PFSK-1 (cell line): ENCODE measurements around the gene ABCG1.

Experiments
- FOXP2 ChIP-seq: optimal IDR thresholded peaks from 2 replicates; pipeline ENCODE3; 2011; ENCODE audit warnings: borderline replicate concordance, control low read depth, inconsistent platforms; ENCODE audit not compliant: insufficient read depth; ENCODE audit errors: extremely low read length, extremely low read depth
- POLR2AphosphoS5 ChIP-seq: IDR thresholded peaks from 2 replicates; pipeline ENCODE4 v1.6.1; 2012; ENCODE audit warnings: low read depth, mild to moderate bottlenecking, control low read depth, low read length, moderate library complexity
- REST ChIP-seq, 2 experiments: IDR thresholded peaks; 2 replicates each; pipeline versions ENCODE4 v1.6.1 to v1.8.0; 2011 to 2012; ENCODE audit warnings: low read depth in 2 of 2, low read length in 2 of 2, control low read depth in 1 of 2, inconsistent platforms in 1 of 2, mild to moderate bottlenecking in 1 of 2, moderate library complexity in 1 of 2; ENCODE audit not compliant: insufficient read depth in 1 of 2
- SIN3A ChIP-seq: IDR thresholded peaks from 2 replicates; pipeline ENCODE4 v1.6.1; 2012; ENCODE audit warnings: mild to moderate bottlenecking, low read length, moderate library complexity, borderline replicate concordance; ENCODE audit not compliant: insufficient read depth
- TAF1 ChIP-seq: IDR thresholded peaks from 2 replicates; pipeline ENCODE4 v1.6.1; 2012; ENCODE audit warnings: low read length, control low read depth, borderline replicate concordance; ENCODE audit not compliant: insufficient read depth

The ABCG1 gene

GRCh38 chr21:42272984-42273600, 54.2 kb downstream of the ABCG1 start:
- TF ChIP-seq TAF1 (no peak), SIN3A (no peak), REST (IDR thresholded peaks at IDR 0.05; ENCODE audit: insufficient read depth in 1 of 2, low read depth in 2 of 2, low read length in 2 of 2) (no peak)

- TF ChIP-seq FOXP2 (no peak), REST (IDR thresholded peaks at IDR 0.05; ENCODE audit: insufficient read depth in 1 of 2, low read depth in 2 of 2, low read length in 2 of 2) (no peak), TAF1 (no peak), POLR2AphosphoS5 (no peak), SIN3A (no peak)
These were observed 57.1 kb downstream of the ABCG1 start for GRCh38 chr21:42276076-42276475.

- TF ChIP-seq FOXP2 (no peak), POLR2AphosphoS5 (no peak), REST (IDR thresholded peaks at IDR 0.05; ENCODE audit: insufficient read depth in 1 of 2, low read depth in 2 of 2, low read length in 2 of 2) (no peak), SIN3A (no peak), TAF1 (no peak)
These were observed 57.7 kb downstream of the ABCG1 start for GRCh38 chr21:42276526-42277154.

- TF ChIP-seq POLR2AphosphoS5 (no peak), FOXP2 (no peak), SIN3A (no peak), TAF1 (no peak), REST (IDR thresholded peaks at IDR 0.05; ENCODE audit: insufficient read depth in 1 of 2, low read depth in 2 of 2, low read length in 2 of 2) (no peak)
These were observed 58.7 kb downstream of the ABCG1 start for GRCh38 chr21:42277593-42277992.
